Measurements from ENCODE around the gene TTC3. TPM values are rescaled to one million over a fixed set of nuclear protein-coding genes. Genes with fewer than 3 reads are reported as not detected.

The TTC3 gene
- polyA plus RNA-seq, 2 donors = 16.9 to 17.4 TPM

DNA sequence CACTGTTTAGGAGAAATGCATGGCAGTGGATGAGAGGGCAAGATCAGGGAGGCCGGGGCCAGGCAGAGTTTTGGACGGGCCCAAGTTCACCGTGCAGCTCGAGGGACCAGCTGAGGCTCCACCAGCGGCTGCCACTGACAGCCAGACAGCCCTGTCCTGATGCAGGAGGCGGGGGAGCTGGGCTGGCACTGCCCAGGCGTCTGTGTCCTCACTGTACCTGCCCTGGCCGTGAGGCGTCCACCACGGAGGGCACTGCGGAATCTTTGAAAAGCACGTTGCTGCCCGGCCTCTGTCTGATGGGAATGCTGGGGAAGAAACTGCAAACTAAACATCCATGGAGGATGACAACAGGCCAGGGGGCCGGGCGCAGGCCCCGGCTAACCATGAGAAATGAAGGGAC lies 158.6 kb downstream of the TTC3 start:
- WGBS, 2 donors = 94 to 97% methylated on average over 16 of the region's 16 CpGs
- H3K4me1 ChIP-seq (ENCODE audit: control insufficient read depth in 2 of 2, insufficient read depth in 2 of 2, low read length in 1 of 2) = no peaks in the 10 kb centered on the region
- H3K27ac ChIP-seq (ENCODE audit: low read depth in 2 of 2, low read length in 1 of 2) = no peak overlapping the region
- peaks cover 27 to 38% of the 10 kb centered on the region in 2 donors for H3K36me3 ChIP-seq (ENCODE audit: control insufficient read depth in 2 of 2, insufficient read depth in 2 of 2, low read length in 1 of 2)
- no peak overlapping the region for H3K4me3 ChIP-seq (ENCODE audit: low read depth in 1 of 2, low read length in 2 of 2)
- no peaks in the 10 kb centered on the region for H3K27me3 ChIP-seq (ENCODE audit: control insufficient read depth in 1 of 2, insufficient read depth in 2 of 2, low read length in 2 of 2)
- no peaks in the 10 kb centered on the region for H3K9me3 ChIP-seq (ENCODE audit: control insufficient read depth in 2 of 2, insufficient read depth in 1 of 2, low read depth in 1 of 2, low read length in 1 of 2)

GRCh38 chr21:37232274-37233018 lies 159.4 kb downstream of the TTC3 start:
- H3K9me3 ChIP-seq (ENCODE audit: control insufficient read depth in 2 of 2, insufficient read depth in 1 of 2, low read depth in 1 of 2, low read length in 1 of 2) = no peaks in the 10 kb centered on the region
- no peak overlapping the region for H3K27ac ChIP-seq (ENCODE audit: low read depth in 2 of 2, low read length in 1 of 2)
- no peak overlapping the region for H3K4me3 ChIP-seq (ENCODE audit: low read depth in 1 of 2, low read length in 2 of 2)
- 88 to 91% methylated on average over 19 of the region's 19 CpGs for WGBS, 2 donors
- H3K4me1 ChIP-seq (ENCODE audit: control insufficient read depth in 2 of 2, insufficient read depth in 2 of 2, low read length in 1 of 2) = no peaks in the 10 kb centered on the region
- peaks cover 22 to 33% of the 10 kb centered on the region in 2 donors for H3K36me3 ChIP-seq (ENCODE audit: control insufficient read depth in 2 of 2, insufficient read depth in 2 of 2, low read length in 1 of 2)
- H3K27me3 ChIP-seq (ENCODE audit: control insufficient read depth in 1 of 2, insufficient read depth in 2 of 2, low read length in 2 of 2) = no peaks in the 10 kb centered on the region

DNA sequence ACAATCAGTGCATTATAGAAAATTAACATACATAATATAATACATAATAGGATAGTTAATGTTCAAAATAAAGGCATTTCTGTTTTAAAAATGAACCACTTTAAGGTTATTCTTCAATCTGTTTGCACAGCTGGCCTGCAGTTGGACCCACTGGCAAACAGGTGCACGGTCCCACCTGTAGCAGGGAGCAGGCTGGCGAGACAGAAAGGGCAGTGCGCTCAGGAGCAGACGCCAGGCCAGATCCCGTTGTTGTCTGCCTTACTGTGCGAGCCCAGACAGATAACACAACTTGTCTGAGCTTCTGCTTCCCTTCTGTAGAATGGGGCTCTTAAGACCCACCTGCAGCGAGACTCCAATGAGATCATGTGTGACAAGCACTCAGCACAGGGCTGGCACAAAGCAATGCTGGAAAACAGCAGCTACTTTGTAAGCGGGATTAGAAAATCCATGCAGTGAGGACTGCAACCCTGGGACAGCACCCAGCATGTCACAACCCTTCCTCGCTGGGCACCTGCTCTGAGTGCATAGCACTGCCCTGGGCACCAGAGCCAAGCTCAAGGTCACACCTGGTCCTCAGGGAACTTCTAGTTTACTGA lies 160.6 kb downstream of the TTC3 start:
- H3K36me3 ChIP-seq (ENCODE audit: control insufficient read depth in 2 of 2, insufficient read depth in 2 of 2, low read length in 1 of 2) = peaks cover 15 to 25% of the 10 kb centered on the region in 2 donors

GRCh38 chr21:37237346-37237745 lies 164.3 kb downstream of the TTC3 start:
- Histone ChIP-seq H3K4me3 (ENCODE audit: low read depth in 1 of 2, low read length in 2 of 2) (no peak overlapping the region), H3K27me3 (ENCODE audit: control insufficient read depth in 1 of 2, insufficient read depth in 2 of 2, low read length in 2 of 2) (no peaks in the 10 kb centered on the region), H3K27ac (ENCODE audit: low read depth in 2 of 2, low read length in 1 of 2) (no peak overlapping the region), H3K36me3 (ENCODE audit: control insufficient read depth in 2 of 2, insufficient read depth in 2 of 2, low read length in 1 of 2) (peaks cover 3 to 17% of the 10 kb centered on the region in 2 donors), H3K4me1 (ENCODE audit: control insufficient read depth in 2 of 2, insufficient read depth in 2 of 2, low read length in 1 of 2) (no peaks in the 10 kb centered on the region), H3K9me3 (ENCODE audit: control insufficient read depth in 2 of 2, insufficient read depth in 1 of 2, low read depth in 1 of 2, low read length in 1 of 2) (no peaks in the 10 kb centered on the region)
- WGBS, 2 donors = 87 to 94% methylated on average over 2 of the region's 2 CpGs

More for the DNA sequence above, 160.6 kb downstream of the TTC3 start:
- Histone ChIP-seq H3K4me3 (ENCODE audit: low read depth in 1 of 2, low read length in 2 of 2) (no peak overlapping the region), H3K4me1 (ENCODE audit: control insufficient read depth in 2 of 2, insufficient read depth in 2 of 2, low read length in 1 of 2) (no peaks in the 10 kb centered on the region), H3K27me3 (ENCODE audit: control insufficient read depth in 1 of 2, insufficient read depth in 2 of 2, low read length in 2 of 2) (no peaks in the 10 kb centered on the region), H3K27ac (ENCODE audit: low read depth in 2 of 2, low read length in 1 of 2) (no peak overlapping the region), H3K9me3 (ENCODE audit: control insufficient read depth in 2 of 2, insufficient read depth in 1 of 2, low read depth in 1 of 2, low read length in 1 of 2) (no peaks in the 10 kb centered on the region)
- WGBS, 2 donors = 75 to 84% methylated on average over 9 of the region's 9 CpGs

DNA sequence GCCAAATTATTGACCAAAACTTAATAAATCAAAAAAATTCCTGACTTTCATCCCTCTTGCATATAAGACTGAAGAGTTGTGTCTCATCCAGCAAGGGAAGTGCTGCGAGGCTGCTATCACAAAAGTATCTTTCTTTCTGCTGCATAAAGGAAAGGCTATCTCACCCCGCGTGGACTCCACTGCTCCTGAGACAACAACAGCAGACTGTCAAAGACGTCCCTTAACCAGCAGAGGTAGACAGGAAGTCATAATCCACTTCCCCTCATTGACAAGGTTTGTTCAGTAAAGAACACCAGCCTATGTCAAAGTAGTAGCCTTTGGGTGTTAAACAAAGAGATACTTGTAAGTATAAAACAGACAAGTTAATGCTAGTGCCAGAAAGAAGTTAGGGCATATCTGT lies 164.7 kb downstream of the TTC3 start:
- H3K36me3 ChIP-seq (ENCODE audit: control insufficient read depth in 2 of 2, insufficient read depth in 2 of 2, low read length in 1 of 2) = peaks cover 3 to 16% of the 10 kb centered on the region in 2 donors
- no peak overlapping the region for H3K4me3 ChIP-seq (ENCODE audit: low read depth in 1 of 2, low read length in 2 of 2)
- H3K9me3 ChIP-seq (ENCODE audit: control insufficient read depth in 2 of 2, insufficient read depth in 1 of 2, low read depth in 1 of 2, low read length in 1 of 2) = no peaks in the 10 kb centered on the region
- no peaks in the 10 kb centered on the region for H3K4me1 ChIP-seq (ENCODE audit: control insufficient read depth in 2 of 2, insufficient read depth in 2 of 2, low read length in 1 of 2)
- 66 to 67% methylated on average over 4 of the region's 4 CpGs for WGBS, 2 donors
- no peak overlapping the region for H3K27ac ChIP-seq (ENCODE audit: low read depth in 2 of 2, low read length in 1 of 2)
- no peaks in the 10 kb centered on the region for H3K27me3 ChIP-seq (ENCODE audit: control insufficient read depth in 1 of 2, insufficient read depth in 2 of 2, low read length in 2 of 2)

DNA sequence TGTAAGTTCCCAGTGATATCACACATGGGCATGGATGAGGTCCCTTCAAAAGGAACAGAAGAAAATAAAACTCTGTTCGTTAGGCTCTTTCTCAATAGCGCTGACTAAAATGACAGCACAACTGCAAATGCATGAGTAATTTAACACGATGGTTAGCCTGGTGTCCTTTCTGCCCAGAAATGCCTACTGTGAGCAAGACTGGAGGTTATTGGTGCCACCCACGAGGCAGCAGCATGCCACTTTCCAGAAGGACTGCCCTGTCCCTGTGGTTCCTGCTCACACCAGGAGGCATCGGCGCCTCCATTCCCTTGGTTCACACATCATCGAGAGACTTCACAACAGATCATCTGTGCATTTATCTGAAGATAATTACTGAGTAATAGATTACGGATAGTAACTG lies 167.9 kb downstream of the TTC3 start:
- Histone ChIP-seq H3K27me3 (ENCODE audit: control insufficient read depth in 1 of 2, insufficient read depth in 2 of 2, low read length in 2 of 2) (no peaks in the 10 kb centered on the region), H3K4me1 (ENCODE audit: control insufficient read depth in 2 of 2, insufficient read depth in 2 of 2, low read length in 1 of 2) (no peaks in the 10 kb centered on the region), H3K27ac (ENCODE audit: low read depth in 2 of 2, low read length in 1 of 2) (no peak overlapping the region), H3K9me3 (ENCODE audit: control insufficient read depth in 2 of 2, insufficient read depth in 1 of 2, low read depth in 1 of 2, low read length in 1 of 2) (no peaks in the 10 kb centered on the region), H3K4me3 (ENCODE audit: low read depth in 1 of 2, low read length in 2 of 2) (no peak overlapping the region), H3K36me3 (ENCODE audit: control insufficient read depth in 2 of 2, insufficient read depth in 2 of 2, low read length in 1 of 2) (peaks cover 0 to 10% of the 10 kb centered on the region in 2 donors)
- 81 to 82% methylated on average over 8 of the region's 8 CpGs for WGBS, 2 donors

DNA sequence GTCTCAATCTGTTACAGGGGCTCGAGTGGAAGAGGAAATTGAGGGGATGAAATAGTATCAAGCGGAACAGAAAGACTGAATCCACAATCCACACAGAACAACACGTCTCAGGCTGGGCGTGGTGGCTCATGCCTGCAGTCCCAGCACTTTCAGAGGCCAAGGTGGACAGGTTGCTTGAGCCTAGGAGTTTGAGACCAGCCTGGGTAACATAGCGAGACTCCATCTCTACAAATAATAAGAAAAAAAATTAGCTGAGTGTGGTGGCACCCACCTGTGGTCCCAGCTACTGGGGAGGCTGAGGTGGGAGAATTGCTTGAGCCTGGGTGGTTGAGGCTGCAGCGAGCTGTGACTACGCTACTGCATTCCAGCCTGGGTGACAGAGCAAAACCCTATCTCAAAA lies 168.4 kb downstream of the TTC3 start:
- no peaks in the 10 kb centered on the region for H3K4me1 ChIP-seq (ENCODE audit: control insufficient read depth in 2 of 2, insufficient read depth in 2 of 2, low read length in 1 of 2)
- WGBS, 2 donors = 79% methylated on average over 7 of the region's 7 CpGs
- peaks cover 0 to 10% of the 10 kb centered on the region in 2 donors for H3K36me3 ChIP-seq (ENCODE audit: control insufficient read depth in 2 of 2, insufficient read depth in 2 of 2, low read length in 1 of 2)
- H3K27me3 ChIP-seq (ENCODE audit: control insufficient read depth in 1 of 2, insufficient read depth in 2 of 2, low read length in 2 of 2) = no peaks in the 10 kb centered on the region
- no peak overlapping the region for H3K4me3 ChIP-seq (ENCODE audit: low read depth in 1 of 2, low read length in 2 of 2)
- no peak overlapping the region for H3K27ac ChIP-seq (ENCODE audit: low read depth in 2 of 2, low read length in 1 of 2)
- H3K9me3 ChIP-seq (ENCODE audit: control insufficient read depth in 2 of 2, insufficient read depth in 1 of 2, low read depth in 1 of 2, low read length in 1 of 2) = no peaks in the 10 kb centered on the region

- WGBS, 2 donors = 95 to 98% methylated on average over 6 of the region's 6 CpGs
- Histone ChIP-seq H3K9me3 (ENCODE audit: control insufficient read depth in 2 of 2, insufficient read depth in 1 of 2, low read depth in 1 of 2, low read length in 1 of 2) (no peaks in the 10 kb centered on the region), H3K4me1 (ENCODE audit: control insufficient read depth in 2 of 2, insufficient read depth in 2 of 2, low read length in 1 of 2) (no peaks in the 10 kb centered on the region), H3K36me3 (ENCODE audit: control insufficient read depth in 2 of 2, insufficient read depth in 2 of 2, low read length in 1 of 2) (peaks cover 0 to 5% of the 10 kb centered on the region in 2 donors), H3K4me3 (ENCODE audit: low read depth in 1 of 2, low read length in 2 of 2) (no peak overlapping the region), H3K27me3 (ENCODE audit: control insufficient read depth in 1 of 2, insufficient read depth in 2 of 2, low read length in 2 of 2) (no peaks in the 10 kb centered on the region), H3K27ac (ENCODE audit: low read depth in 2 of 2, low read length in 1 of 2) (no peak overlapping the region)
These were observed 170.9 kb downstream of the TTC3 start for GRCh38 chr21:37243961-37244360.

GRCh38 chr21:37244501-37245095 lies 171.5 kb downstream of the TTC3 start:
- no peak overlapping the region for H3K27ac ChIP-seq (ENCODE audit: low read depth in 2 of 2, low read length in 1 of 2)
- H3K9me3 ChIP-seq (ENCODE audit: control insufficient read depth in 2 of 2, insufficient read depth in 1 of 2, low read depth in 1 of 2, low read length in 1 of 2) = no peaks in the 10 kb centered on the region
- H3K27me3 ChIP-seq (ENCODE audit: control insufficient read depth in 1 of 2, insufficient read depth in 2 of 2, low read length in 2 of 2) = no peaks in the 10 kb centered on the region
- peaks cover 0 to 5% of the 10 kb centered on the region in 2 donors for H3K36me3 ChIP-seq (ENCODE audit: control insufficient read depth in 2 of 2, insufficient read depth in 2 of 2, low read length in 1 of 2)
- no peaks in the 10 kb centered on the region for H3K4me1 ChIP-seq (ENCODE audit: control insufficient read depth in 2 of 2, insufficient read depth in 2 of 2, low read length in 1 of 2)
- no peak overlapping the region for H3K4me3 ChIP-seq (ENCODE audit: low read depth in 1 of 2, low read length in 2 of 2)
- WGBS, 2 donors = 76 to 78% methylated on average over 12 of the region's 12 CpGs
